ENCODE results near the gene PIK3R1. TPM values are rescaled to one million over a fixed set of nuclear protein-coding genes. Genes with fewer than 3 reads are reported as not detected.

The PIK3R1 gene
- total RNA-seq, 4 donors from 2014 or later, result 132 to 408 (median 221) TPM

- no peak for TF ChIP-seq CTCF (IDR thresholded peaks at IDR 0.05; ENCODE audit: low read depth)
These were observed 44.1 kb downstream of the PIK3R1 start for GRCh38 chr5:68259700-68260099.

- no peak for TF ChIP-seq CTCF (IDR thresholded peaks at IDR 0.05; ENCODE audit: low read depth)
These were observed 44.9 kb downstream of the PIK3R1 start for GRCh38 chr5:68260467-68260866.

GRCh38 chr5:68261169-68261568 is 45.6 kb downstream of the PIK3R1 start:
- no peak for TF ChIP-seq CTCF (IDR thresholded peaks at IDR 0.05; ENCODE audit: low read depth)

GRCh38 chr5:68261569-68262065 is 46.1 kb downstream of the PIK3R1 start:
- TF ChIP-seq CTCF (IDR thresholded peaks at IDR 0.05; ENCODE audit: low read depth), result no peak

GRCh38 chr5:68264024-68264956 is 48.7 kb downstream of the PIK3R1 start:
- no peak for TF ChIP-seq CTCF (IDR thresholded peaks at IDR 0.05; ENCODE audit: low read depth)

GRCh38 chr5:68265347-68265746 is 49.8 kb downstream of the PIK3R1 start:
- TF ChIP-seq CTCF (IDR thresholded peaks at IDR 0.05; ENCODE audit: low read depth), result no peak

GRCh38 chr5:68265822-68266395 is 50.4 kb downstream of the PIK3R1 start:
- no peak for TF ChIP-seq CTCF (IDR thresholded peaks at IDR 0.05; ENCODE audit: low read depth)

Data from subcutaneous adipose tissue (tissue), 4 donors.